Activated CD4-positive, alpha-beta T cell treated with anti-CD3 and anti-CD28 coated beads, Interleukin-2, amount 10 ng/mL, durations not matched to agents 24 days and 14 days (primary cell): Measurements from ENCODE around the gene CRABP1. TPM values are rescaled to one million over a fixed set of nuclear protein-coding genes. Genes with fewer than 3 reads are reported as not detected.

ENCODE experiments used
- DNase-seq: peaks from one replicate; pipeline ENCODE4 v3.0.0; 2022
- H3K27ac Mint-ChIP-seq: one replicate; pipeline ENCODE4 v1.8.0; 2022; ENCODE audit warnings: mild to moderate bottlenecking, mixed read lengths
- H3K27me3 Mint-ChIP-seq: one replicate; pipeline ENCODE4 v1.8.0; 2022; ENCODE audit warnings: mixed read lengths
- H3K36me3 Mint-ChIP-seq: one replicate; pipeline ENCODE4 v1.8.0; 2022; ENCODE audit warnings: low read depth, mild to moderate bottlenecking, mixed read lengths
- H3K4me1 Mint-ChIP-seq: one replicate; pipeline ENCODE4 v1.8.0; 2021; ENCODE audit warnings: mixed read lengths
- H3K4me3 Mint-ChIP-seq: one replicate; pipeline ENCODE4 v1.8.0; 2022; ENCODE audit warnings: mild to moderate bottlenecking, moderate library complexity, mixed read lengths
- H3K9me3 Mint-ChIP-seq: one replicate; pipeline ENCODE4 v1.8.0; 2021; ENCODE audit warnings: mixed read lengths
- intact Hi-C: fragments of 100-400 bp; cut with micrococcal nuclease; formaldehyde crosslinking; loops from one replicate; pipeline ENCODE4 v1.15.1; 2023
- total RNA-seq: library from RNA; stranded (reverse); gene quantifications from 2 replicates; pipeline ENCODE4 v1.2.3, GENCODE V29; 2022

CRABP1 gene
- total RNA-seq, 1 donor from 2014 or later = not detected

DNA sequence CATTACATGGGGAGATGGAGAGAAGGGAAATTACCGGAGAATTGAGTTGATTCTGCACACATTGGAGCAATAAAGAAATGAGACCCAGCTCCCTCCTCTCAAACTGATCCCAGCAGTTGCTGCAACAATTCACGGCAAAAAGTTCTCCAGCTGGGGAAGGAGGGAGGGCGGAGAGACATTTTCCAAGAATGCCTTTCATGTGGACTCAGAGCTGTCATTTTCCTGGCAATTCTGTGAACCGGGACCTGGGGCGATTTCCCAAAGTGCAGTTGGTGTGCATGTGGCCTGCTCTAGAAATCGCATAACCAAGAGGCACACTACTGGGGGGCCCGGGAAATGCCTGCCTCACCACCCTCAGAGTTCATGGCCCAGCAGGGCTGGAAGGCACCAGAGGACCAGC lies 49.2 kb downstream of the CRABP1 start:
- H3K36me3 Mint-ChIP-seq = no peaks in the 10 kb centered on the region
- no peak overlapping the region for H3K27ac Mint-ChIP-seq
- H3K9me3 Mint-ChIP-seq = no peaks in the 10 kb centered on the region
- no peak for DNase-seq
- H3K4me3 Mint-ChIP-seq = no peak overlapping the region
- intact Hi-C loops = no loop called here
- peaks cover 17% of the 10 kb centered on the region for H3K27me3 Mint-ChIP-seq
- H3K4me1 Mint-ChIP-seq = no peaks in the 10 kb centered on the region

DNA sequence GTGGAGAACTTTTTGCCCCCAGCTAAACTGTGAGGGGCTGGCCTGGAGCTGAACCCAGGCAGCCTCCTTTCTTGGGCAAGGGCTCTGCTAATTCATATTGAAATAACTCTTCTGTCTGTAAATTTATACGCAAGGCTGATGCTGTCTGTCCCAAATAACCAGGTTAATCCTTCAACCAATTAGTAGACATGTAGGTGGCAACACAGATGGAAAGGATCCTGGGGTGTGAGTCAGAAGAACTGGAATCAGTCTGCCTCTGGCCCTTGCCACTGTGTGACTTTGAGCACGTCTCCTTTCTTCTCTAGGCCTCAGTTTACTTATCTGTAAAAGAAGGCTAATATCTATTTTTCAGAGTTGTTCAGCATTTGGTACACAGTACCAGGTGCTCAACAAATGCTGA lies 49.6 kb downstream of the CRABP1 start:
- intact Hi-C loops = no loop called here
- Mint-ChIP-seq H3K4me3 (no peak overlapping the region), H3K36me3 (no peaks in the 10 kb centered on the region), H3K9me3 (no peaks in the 10 kb centered on the region), H3K4me1 (no peaks in the 10 kb centered on the region), H3K27ac (no peak overlapping the region), H3K27me3 (peaks cover 17% of the 10 kb centered on the region)
- no peak for DNase-seq

DNA sequence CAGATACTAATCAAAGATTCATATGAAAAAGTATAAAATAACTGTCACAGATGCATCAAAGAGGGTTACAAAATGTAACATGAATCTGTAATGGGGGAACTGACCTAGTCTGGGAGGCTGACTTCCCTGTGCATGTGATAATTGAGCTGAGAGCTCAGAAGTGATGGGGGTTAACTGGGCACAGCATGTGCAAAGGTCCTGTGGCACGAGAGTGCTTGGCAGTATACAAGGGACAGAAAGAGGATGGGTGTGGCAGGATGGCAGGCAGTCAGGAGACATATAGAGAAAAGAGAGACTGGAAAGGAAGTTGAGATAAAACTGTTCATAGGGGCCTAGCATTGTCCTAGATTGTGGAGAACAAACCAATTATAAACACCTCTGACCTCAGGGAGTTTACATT lies 50.1 kb downstream of the CRABP1 start:
- Mint-ChIP-seq H3K27ac (no peak overlapping the region), H3K9me3 (no peaks in the 10 kb centered on the region), H3K4me1 (no peaks in the 10 kb centered on the region), H3K4me3 (no peak overlapping the region), H3K36me3 (no peaks in the 10 kb centered on the region), H3K27me3 (peaks cover 12% of the 10 kb centered on the region)
- intact Hi-C loops = no loop called here
- DNase-seq = no peak

DNA sequence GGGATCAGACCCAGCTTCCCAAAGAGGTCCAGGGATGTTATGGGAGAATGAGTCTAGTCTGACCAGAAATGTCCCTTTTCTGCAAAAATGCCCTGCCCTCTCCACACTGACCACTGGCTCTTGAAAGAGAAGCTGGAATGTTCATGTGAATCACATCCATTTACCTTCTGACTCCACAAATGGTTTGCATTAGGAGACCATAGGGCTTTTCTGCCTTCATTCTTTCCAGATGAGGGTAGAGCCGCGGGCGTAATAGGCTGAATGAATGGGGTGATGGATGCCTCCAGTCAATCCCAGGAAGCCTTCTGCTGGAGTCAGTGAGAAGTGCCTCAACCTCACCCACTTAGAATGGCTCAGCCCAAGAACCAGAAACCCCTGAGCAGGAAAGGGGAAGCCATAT lies 50.7 kb downstream of the CRABP1 start:
- Mint-ChIP-seq H3K27ac (no peak overlapping the region), H3K4me3 (no peak overlapping the region), H3K36me3 (no peaks in the 10 kb centered on the region), H3K4me1 (no peaks in the 10 kb centered on the region), H3K27me3 (peaks cover 7% of the 10 kb centered on the region), H3K9me3 (no peaks in the 10 kb centered on the region)
- intact Hi-C loops = no loop called here
- DNase-seq = no peak

DNA sequence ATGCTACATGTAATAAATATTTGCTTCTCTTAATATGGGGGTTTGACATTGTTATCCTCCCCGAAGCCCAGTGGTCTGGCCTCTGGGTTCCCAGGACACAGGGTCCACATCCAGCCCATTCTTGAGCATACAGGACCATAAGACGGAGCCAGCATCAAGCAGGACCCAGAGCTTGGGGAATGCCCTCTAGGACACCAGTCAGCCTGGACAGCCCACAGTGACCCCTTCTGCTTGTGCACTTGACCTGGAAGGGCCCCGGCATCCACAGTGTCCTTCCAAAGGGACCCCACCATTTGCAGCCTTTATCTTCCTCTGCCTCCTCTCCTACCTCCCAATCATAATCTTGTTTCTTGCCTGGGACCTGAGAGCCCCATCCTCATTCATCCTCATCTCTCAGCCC lies 51.6 kb downstream of the CRABP1 start:
- no peak overlapping the region for H3K4me3 Mint-ChIP-seq
- no peaks in the 10 kb centered on the region for H3K4me1 Mint-ChIP-seq
- H3K36me3 Mint-ChIP-seq = no peaks in the 10 kb centered on the region
- H3K9me3 Mint-ChIP-seq = no peaks in the 10 kb centered on the region
- no peak overlapping the region for H3K27ac Mint-ChIP-seq
- intact Hi-C loops = no loop called here
- peaks cover 2% of the 10 kb centered on the region for H3K27me3 Mint-ChIP-seq
- DNase-seq = no peak

DNA sequence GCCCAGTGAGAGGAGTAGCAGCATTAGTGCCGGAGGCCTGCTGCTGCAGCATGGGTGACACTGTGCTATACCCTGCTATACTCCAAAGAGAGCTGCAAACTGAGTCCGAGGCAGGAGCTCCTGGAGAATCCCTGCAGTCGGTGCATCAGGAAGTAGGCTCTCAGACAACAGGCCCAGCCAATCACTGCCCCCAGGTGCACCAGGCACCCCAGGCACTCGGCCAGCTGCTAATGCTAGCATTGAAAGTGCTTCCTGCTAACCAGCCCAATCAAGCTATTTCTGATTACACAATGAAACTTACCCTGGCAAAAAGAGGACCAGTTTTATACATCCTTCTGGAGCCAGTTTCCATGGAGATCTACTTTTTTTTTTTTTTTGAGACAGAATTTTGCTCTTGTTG lies 52.3 kb downstream of the CRABP1 start:
- no peak for DNase-seq
- Mint-ChIP-seq H3K9me3 (no peaks in the 10 kb centered on the region), H3K27me3 (peaks cover 2% of the 10 kb centered on the region), H3K36me3 (no peaks in the 10 kb centered on the region), H3K27ac (no peak overlapping the region), H3K4me1 (no peaks in the 10 kb centered on the region), H3K4me3 (no peak overlapping the region)
- intact Hi-C loops = no loop called here

DNA sequence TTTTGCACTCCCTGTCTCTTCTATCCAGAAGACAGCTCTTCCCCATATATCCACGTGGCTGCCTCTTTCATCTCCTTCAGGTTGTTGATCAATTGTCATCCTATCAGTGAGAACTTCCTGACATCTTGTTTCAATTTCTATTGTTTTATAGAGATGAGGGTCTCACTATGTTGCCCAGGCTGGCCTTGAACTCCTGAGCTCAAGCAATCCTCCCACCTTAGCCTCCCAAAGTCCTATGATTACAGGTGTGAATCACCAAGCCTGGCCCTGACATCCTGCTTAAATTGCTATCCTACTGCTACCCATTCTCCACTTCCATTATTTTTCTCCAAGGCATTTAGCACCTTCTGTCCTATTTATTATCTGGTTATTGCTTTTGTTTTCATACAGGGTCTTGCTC lies 53.0 kb downstream of the CRABP1 start:
- no peaks in the 10 kb centered on the region for H3K4me1 Mint-ChIP-seq
- no peaks in the 10 kb centered on the region for H3K36me3 Mint-ChIP-seq
- no peak overlapping the region for H3K27ac Mint-ChIP-seq
- no peaks in the 10 kb centered on the region for H3K9me3 Mint-ChIP-seq
- no peak overlapping the region for H3K4me3 Mint-ChIP-seq
- DNase-seq = no peak
- no peaks in the 10 kb centered on the region for H3K27me3 Mint-ChIP-seq
- intact Hi-C loops = no loop called here

DNA sequence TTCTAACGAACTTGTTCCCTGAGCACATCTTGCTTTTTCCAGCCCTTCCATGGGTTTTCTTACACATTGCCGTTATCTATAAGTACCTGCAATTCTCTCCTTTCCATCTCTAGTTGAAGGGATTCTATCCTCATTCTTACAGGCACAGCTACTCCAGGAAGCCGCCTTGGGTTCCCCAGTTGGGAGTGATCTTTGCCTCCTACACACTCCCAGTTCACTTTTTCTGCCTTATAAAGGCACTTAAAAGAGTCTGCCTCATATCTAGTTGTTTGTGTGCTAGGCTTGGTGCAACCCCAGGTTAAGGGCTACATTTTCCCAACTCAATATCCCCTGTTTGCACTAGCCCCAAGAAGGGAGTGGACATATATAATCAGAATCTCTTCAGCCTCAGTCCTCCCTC lies 53.9 kb downstream of the CRABP1 start:
- no peaks in the 10 kb centered on the region for H3K9me3 Mint-ChIP-seq
- no peak overlapping the region for H3K27ac Mint-ChIP-seq
- H3K27me3 Mint-ChIP-seq = no peaks in the 10 kb centered on the region

DNA sequence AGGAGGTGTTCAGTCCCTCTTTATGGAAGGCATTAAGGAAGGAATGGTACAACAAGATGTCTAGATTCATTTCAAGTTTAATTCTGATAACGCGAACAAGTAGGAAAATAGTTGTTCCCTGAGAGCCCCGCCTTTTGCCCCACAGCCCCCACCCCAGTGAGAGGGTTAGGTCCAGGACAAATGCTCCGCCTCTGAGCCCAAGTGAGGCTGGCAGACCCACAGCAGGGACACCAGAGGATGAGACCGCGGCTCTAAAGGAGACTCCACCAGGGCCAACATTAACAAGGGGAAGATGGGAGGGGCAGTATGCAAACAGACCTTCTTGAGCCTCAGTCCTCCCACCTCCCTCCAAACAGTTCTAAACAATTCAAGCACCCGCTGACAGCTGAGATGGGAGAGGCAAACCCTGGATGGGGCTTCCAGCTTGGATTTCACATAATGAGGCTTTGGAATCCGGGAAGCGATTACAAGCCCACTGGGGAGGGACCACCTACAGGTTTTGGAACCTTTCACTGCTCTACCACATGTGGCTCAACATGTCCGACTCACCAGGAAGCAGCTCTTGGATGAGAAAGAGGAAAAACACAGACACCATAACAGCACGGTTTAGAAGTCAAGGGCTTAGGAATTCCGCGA lies 54.9 kb downstream of the CRABP1 start:
- no peak for DNase-seq
- Mint-ChIP-seq H3K27ac (no peak overlapping the region), H3K36me3 (no peaks in the 10 kb centered on the region), H3K9me3 (no peaks in the 10 kb centered on the region), H3K4me3 (no peak overlapping the region), H3K27me3 (no peaks in the 10 kb centered on the region), H3K4me1 (no peaks in the 10 kb centered on the region)
- intact Hi-C loops = no loop called here

More for the DNA sequence above, 53.9 kb downstream of the CRABP1 start:
- Mint-ChIP-seq H3K4me1 (no peaks in the 10 kb centered on the region), H3K36me3 (no peaks in the 10 kb centered on the region), H3K4me3 (no peak overlapping the region)
- no peak for DNase-seq
- intact Hi-C loops = no loop called here

DNA sequence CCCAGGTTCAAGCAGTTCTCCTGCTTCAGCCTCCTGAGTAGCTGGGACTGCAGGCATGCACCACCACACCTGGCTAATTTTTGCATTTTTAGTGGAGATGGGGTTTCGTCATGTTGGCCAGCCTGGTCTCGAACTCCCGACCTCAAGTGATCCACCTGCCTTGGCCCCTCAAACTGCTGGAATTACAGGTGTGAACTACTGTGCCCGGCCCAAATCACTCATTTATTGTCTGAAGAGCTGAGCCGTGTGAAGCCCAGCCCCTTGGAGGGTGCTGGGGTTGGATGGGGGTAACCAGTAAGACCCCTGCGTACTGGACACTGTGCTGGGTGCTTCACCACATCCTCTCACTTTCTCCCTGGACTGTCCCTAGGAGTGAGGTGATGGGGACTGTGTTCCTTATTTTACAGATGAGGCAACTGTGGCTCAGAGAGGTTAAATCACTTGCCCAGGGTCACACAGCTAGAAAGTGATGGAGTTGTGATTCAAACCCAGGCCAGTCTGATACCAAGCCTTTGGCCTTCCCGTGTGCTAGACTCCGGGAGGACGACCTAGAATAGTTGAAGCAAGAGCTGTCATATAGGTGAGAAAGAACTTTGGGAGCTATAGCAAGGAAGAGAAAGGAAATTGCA lies 56.1 kb downstream of the CRABP1 start:
- intact Hi-C loops = no loop called here
- Mint-ChIP-seq H3K27ac (no peak overlapping the region), H3K4me3 (no peak overlapping the region), H3K36me3 (no peaks in the 10 kb centered on the region), H3K27me3 (no peaks in the 10 kb centered on the region), H3K9me3 (no peaks in the 10 kb centered on the region), H3K4me1 (no peaks in the 10 kb centered on the region)
- no peak for DNase-seq

DNA sequence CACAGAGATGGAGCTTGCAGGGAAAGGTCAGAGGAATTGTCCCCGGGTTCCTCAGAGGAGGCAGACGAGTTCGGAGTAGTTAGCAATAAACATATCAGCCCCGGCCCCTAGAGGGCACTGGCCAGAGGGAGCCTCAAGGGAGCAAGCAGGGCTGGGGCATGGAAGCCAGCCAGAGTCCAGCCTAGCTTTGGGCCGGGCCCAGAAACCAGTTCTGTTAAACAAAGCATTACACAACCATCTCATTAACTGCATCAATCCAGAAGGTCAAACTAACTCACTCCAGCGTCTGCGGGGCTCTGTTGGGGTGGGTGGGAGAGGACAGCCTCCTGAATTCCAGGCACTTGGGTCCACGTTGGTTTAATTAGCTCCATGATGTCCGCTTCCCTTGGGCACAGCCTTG lies 56.8 kb downstream of the CRABP1 start:
- H3K9me3 Mint-ChIP-seq = no peaks in the 10 kb centered on the region
- intact Hi-C loops = no loop called here
- no peak overlapping the region for H3K4me3 Mint-ChIP-seq
- no peak overlapping the region for H3K27ac Mint-ChIP-seq
- H3K4me1 Mint-ChIP-seq = no peaks in the 10 kb centered on the region
- no peaks in the 10 kb centered on the region for H3K27me3 Mint-ChIP-seq
- H3K36me3 Mint-ChIP-seq = no peaks in the 10 kb centered on the region
- no peak for DNase-seq

DNA sequence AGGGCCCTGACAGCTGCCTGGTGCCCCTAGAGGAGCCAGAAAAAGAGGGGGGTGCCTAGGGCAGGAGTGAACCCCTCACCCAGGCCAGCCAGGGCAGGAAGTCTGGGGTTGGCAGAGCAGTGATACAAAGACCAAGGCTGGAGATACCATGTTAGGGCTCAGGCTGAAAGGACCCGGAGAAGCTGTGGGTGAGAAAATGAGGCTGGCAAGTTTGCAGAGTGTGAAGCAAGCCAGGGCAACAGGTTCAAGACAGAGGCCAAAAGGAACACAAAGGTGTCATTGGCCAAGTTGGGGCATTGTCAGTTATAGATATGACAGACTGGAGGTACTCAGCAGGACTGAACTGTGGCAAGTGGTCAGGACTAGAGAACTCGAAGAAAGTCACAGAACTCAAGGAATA lies 57.2 kb downstream of the CRABP1 start:
- Mint-ChIP-seq H3K27me3 (no peaks in the 10 kb centered on the region), H3K9me3 (no peaks in the 10 kb centered on the region)
- intact Hi-C loops = no loop called here

More for the DNA sequence above, 57.2 kb downstream of the CRABP1 start:
- H3K27ac Mint-ChIP-seq = no peak overlapping the region
- H3K4me3 Mint-ChIP-seq = no peak overlapping the region
- no peaks in the 10 kb centered on the region for H3K4me1 Mint-ChIP-seq
- H3K36me3 Mint-ChIP-seq = no peaks in the 10 kb centered on the region
- DNase-seq = no peak
